AML-193 (cell line): ENCODE results near the gene ZNF205.
"Not testable (repeated sequence)": the region's sequence is repeated elsewhere in the genome, so short reads cannot be mapped to it uniquely, and the experiment has no call there.

Experiments used
- DNase-seq, 2 experiments: peaks; one replicate each; lab custom pipeline; 2025; lab: John Stamatoyannopoulos, UW

ZNF205 gene

DNA sequence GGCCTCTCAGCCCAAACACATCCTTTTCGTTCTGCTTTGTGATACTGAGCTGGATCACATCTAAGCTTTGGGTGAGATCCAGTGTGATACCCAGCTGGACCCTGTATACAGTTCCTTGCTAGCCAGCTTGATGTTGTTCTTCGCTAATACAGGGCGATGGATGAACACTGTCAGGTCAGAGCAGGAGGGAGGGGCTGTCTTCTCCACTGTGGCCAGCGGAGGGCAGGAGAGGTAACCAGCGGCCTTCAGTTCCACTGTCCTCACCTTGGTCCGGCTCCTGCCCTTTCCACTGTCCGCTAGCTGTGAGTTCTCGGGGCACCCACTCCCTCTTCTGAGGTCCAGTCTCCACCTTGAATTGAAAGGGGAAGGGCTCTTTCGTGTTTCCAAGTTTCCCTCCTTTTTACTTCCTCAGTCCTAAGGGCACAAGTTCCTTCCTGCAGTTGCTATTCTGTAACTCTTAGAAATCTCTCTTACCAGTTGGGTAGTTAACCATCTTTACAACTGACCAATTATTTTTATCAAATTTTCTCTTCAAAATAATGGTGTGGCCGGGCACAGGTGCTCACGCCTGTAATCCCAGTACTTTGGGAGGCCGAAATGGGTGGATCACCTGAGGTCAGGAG, 19.5 kb downstream of the ZNF205 start:
- DNase-seq, result peak; percentile 52 to 62

DNA sequence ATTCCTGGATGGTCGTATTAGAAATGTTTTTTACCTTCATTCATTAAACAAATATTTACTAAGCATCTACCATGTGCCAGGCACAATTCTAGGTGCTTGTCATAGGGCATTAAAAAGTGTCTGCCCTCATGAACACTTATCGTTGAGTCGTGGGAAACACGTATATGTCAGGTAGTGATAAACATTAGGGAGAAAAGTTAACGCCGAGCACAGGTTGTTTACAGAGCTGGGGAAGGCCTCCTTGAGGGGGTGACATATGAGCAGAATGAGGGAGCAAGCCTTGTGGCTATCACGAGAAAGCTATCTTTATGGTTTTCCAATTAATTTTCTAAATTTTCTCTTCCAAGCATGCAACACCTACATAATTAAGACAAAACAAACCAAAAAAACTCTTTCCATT, 21.5 kb downstream of the ZNF205 start:
- no peak for DNase-seq

DNA sequence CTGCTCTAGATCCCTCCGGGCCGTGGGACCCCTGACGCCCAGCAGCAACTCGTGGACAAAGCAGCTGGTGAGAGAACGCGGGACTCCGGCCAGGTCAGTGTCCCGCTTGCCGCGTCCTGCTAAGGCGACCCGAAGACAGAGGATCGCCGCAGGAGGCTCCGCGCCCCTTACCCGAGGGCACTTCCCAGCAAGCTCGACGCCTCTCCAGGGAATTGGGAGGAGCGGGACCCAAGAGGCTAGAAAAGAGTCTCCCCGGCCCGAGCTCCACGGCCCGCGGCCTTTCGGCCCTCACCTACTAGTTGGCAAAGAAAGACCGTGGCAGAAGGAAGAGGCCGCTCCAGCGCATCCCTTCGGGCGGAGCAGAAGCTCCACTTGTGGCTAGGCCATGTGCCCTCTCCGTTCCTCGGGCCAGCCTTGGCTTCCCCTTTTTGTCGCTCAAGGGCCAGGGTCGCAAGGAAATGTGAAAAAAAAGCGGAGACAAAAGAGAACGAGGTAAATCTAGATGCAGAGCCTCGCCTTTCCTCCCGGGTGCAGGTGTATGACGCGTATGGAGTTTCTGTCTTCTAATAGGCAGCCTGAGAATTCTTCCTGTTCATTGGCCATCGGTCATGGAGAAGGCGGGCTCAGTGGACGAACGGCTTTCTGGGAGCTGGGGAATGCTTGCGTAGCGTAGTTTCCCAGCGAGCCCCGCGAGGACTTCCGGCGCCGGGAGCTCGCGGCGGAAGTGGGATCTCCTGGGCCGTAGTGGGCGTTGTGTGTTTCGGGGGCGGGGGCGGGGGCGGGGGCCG, 22.1 kb downstream of the ZNF205 start, which contains the start of gene ZNF213:
TSS of gene ZNF213 (plus strand) at position 692 of the 788 bp plus-strand sequence. CDS start 2,252 bp downstream, outside the sequence.
- peak; percentile 97 to 98 for DNase-seq

DNA sequence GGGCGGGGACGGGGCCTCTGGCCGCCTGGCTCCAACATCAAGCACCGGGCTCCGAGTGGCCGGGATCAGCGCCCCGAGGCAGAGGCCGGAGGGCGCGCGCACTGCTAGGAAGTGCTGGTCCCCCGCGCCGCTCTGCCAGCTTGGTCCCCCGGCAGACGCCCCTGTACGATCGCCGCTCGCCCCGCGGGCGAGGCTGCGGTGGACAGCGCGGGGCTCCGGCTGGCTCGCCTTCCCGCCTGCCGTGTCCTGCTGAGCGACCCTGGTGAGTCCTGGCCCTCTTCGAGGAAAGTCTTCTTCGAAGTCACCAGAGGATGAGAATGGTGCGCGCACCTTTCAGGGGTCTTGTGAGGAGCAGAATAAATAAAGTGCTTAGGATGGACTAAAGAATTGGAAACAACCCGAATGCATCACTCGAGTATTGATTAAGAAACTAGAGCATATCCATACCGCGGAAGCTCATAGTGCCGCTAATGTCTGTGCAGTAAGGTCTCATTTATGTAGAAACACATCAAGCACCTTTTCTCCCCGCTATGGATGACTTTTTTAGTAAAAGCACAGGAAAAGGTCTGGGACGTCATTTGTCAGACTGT, 22.8 kb downstream of the ZNF205 start:
- DNase-seq, result no peak

DNA sequence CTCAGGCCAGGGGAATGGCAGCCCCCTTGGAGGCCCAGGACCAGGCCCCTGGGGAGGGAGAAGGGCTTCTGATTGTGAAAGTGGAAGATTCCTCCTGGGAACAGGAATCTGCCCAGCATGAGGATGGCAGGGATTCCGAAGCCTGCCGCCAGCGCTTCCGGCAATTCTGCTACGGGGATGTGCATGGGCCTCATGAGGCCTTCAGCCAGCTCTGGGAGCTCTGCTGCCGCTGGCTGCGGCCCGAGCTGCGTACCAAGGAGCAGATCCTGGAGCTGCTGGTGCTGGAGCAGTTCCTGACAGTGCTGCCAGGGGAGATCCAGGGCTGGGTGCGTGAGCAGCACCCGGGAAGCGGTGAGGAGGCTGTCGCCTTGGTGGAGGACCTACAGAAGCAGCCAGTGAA, 24.9 kb downstream of the ZNF205 start:
- DNase-seq, result no peak

DNA sequence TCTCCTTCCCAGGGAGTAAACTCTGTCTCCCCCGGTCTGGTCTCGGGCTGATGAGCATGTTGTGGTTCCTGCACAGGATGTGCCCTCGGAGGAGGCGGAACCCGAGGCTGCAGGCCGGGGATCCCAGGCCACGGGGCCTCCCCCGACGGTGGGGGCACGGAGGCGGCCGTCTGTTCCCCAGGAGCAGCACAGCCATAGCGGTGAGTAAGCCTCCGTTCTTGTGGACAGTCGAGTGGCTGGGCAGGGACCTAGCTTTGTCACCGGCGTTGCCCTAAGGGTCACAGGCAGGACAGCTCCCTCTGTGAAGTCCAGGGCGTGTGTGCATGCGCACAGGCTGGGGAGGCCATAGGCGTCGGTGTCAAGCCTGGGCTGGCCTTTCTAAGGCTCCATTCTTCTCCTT, 26.0 kb downstream of the ZNF205 start:
- no peak for DNase-seq

DNA sequence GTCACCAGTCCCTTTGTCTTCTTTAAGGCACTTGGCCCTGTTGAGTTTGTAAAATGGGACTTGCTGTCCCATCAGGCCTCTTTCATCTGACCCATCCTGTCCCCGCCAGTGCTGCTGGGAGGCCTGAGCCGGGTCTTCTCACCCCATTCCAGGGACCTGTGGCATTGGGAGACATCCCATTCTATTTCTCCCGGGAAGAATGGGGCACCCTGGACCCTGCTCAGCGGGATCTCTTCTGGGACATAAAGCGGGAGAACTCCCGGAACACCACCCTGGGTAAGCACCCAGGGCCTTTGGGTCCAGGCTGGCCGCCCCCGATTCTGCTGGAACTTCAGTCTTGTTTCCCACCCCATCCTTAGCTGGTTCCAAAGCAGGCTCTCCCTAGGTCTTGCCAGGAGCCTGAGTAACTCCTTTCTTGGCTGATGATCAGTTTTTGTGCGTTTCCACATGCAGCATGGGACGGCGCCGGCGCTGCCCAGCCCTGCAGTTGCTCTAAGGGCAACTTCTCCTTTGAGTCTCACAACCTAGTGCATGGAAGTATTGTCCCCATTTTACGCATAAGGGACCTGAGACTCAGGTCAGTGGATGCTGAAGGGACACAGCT, 26.5 kb downstream of the ZNF205 start:
- DNase-seq, result no peak

DNA sequence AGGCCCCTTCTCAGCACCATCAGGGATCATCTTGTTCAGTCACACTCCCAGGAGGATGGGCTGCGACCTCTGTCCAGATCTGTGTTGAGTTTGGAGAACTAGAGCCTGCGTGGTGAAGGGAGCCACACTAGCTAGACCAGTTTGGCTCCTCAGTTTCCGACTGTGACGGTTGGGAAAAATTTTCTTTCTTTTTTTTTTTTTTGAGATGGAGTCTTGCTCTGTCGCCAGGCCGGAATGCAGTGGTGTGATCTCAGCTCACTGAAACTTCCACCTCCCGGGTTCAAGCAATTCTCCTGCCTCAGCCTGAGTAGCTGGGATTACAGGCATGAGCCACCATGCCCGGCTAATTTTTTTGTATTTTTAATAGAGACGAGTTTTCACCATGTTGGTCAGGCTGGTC, 27.2 kb downstream of the ZNF205 start:
- DNase-seq, result not testable (repeated sequence)

DNA sequence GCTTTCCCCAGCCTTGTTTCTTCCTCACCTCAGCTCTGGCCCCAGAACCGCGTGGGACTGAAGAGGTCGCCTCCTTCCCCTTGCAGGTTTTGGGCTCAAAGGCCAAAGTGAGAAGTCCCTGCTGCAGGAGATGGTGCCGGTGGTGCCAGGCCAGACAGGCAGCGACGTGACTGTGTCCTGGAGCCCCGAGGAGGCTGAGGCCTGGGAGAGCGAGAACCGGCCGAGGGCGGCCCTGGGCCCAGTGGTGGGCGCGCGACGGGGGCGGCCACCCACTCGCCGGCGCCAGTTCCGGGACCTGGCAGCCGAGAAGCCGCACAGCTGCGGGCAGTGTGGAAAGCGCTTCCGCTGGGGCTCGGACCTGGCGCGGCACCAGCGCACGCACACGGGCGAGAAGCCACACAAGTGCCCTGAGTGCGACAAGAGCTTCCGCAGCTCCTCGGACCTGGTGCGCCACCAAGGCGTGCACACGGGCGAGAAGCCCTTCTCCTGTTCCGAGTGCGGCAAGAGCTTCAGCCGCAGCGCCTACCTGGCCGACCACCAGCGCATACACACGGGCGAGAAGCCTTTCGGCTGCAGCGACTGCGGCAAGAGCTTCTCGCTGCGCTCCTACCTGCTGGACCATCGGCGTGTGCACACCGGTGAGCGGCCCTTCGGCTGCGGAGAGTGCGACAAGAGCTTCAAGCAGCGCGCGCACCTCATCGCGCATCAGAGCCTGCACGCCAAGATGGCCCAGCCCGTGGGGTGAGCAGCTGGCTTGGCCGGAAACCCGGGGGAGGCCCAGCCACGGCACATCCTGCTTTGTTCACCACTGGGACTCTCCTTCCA, 28.4 kb downstream of the ZNF205 start:
- DNase-seq, result no peak

DNA sequence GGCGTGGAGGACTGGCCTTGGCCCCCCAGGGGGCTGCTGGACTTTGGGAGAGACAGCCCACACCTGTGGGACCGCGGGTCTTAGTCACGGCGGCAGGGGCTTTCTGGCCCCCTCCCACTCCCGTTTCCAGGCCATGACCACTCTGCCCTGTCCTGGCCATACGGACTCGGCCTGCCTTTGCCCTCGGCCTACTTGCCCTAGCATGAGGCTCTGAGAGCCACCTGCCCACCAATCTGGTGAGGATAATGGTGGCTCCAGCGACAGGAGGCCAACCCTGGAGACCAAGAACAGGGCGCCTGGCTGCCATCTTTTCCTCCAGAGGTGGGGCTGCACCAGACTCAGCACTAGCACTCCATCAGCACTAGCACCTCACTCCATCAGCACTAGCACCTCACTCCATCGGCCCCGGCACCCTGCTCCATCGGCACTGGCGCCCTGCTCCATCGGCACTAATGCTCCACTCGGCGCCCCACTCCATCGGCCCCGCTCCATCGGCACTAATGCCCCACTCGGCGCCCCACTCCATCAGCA, 29.5 kb downstream of the ZNF205 start:
- no peak for DNase-seq

DNA sequence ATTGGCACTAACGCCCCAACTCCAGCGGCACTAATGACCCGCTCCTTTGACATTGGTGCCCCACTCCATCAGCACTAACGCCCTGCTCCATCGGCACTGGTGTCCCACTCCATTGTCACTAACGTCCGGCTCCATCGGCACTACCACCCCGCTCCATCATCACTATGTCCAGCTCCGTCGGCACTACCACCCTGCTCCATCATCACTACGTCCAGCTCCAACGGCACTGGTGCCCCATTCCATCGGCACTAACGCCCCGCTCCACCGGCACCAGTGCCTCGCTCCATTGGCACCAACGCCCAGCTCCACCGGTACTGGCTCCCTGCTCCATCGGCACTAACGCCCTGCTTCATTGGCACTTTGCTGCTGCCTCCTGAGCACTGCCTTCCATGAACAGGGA, 29.9 kb downstream of the ZNF205 start:
- no peak for DNase-seq

DNA sequence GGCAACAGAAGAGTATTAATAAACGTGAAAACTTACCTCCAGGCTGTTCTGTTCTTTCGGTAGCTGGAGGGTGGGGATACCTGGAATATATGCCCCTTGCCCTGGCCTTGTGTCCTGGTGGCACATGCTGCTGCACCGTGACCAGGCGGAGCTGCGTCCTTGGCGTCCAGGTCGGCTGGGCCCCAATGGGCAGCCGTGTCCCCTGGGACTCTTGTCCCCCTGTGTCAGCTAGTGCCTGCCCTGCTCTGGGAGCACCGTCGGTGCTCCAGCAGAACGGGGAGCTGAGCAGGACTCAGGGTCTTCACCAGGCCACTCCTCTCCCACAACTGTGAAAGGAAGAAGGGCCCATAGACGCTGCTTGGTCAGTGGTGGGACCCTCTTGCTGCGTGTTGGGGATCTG, 30.4 kb downstream of the ZNF205 start:
- DNase-seq, result no peak

DNA sequence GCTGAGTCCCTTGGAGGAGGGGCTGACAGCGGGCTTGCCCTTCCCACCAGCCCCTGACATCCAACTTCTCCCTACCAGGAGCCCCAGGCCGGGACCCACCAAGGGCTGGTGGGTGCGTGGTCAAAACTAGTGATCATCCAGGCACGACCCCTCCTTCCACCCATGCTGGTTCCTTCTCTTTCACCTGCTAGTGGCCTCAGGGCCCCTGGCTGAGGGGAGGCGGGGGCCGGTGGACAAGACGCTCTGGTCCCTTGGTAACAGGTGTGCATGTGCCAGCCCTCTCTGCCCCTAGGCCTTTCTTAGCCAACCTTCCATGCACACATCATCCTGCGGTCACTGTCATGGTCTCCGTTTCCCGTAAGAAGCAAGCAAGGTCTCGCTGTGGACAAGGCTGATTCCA, 30.8 kb downstream of the ZNF205 start:
- no peak for DNase-seq

DNA sequence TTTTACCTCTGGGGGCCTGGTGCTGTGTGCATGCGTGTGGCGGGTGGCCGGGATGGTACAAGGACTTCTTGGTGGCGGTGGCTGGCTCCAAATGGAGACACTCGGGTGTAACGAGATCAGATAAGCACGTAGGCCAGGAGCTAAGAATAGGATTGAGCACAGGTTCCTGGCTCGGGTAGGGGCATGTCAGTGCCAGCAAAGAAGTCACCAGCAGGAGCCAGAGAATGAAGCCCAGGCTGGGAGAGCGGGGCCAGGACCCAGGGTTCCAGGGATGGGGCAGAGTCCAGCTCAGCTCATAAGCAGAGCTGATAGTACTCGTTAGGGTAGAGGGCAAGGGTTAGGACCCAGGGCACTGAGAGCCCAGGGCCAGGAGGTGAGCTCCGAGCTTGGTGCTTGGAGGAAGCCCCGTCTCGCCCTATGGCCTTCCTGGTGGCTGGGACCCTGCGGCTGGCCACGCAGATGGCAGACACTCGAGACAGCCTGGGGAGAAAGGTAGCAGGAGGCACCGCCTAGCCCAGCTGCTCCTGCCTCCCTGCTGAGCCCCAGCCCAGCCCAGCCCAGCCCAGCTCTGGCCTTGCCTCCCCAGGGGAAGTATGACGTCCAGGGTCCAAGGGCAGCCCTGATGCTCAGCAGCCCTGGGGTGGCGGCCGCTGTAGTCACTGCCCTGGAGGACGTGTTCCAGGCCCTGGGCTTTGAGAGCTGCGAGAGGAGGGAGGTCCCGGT, 31.4 kb downstream of the ZNF205 start:
- no peak for DNase-seq

DNA sequence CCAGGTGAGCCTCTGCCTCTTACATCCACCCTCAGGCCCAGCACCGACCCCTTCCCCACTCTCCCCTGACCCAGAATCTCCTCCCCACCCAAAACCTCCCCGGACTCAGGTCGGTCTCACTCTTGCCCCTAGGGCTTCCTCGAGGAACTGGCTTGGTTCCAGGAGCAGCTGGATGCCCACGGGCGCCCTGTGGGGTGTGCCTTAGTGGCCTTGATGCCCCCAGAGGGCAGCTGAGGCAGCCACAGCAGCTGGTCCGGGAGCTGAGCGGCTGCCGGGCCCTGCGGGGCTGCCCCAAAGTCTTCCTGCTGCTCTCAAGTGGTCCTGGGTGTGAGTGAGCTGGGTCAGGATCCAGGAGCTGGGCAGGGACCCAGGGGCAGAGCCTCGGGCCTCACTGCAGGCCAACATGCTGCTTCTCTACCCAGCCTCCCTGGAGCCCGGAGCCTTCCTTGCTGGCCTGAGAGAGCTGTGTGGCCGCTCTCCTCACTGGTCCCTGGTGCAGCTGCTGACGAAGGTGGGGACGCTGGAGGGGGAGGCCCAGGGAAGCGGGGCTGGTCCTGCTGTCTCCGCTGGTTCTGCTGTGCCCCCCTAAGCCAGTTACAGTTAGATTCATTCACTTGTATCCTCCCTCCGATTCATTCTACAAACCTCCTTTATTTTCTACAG, 32.1 kb downstream of the ZNF205 start:
- no peak for DNase-seq

DNA sequence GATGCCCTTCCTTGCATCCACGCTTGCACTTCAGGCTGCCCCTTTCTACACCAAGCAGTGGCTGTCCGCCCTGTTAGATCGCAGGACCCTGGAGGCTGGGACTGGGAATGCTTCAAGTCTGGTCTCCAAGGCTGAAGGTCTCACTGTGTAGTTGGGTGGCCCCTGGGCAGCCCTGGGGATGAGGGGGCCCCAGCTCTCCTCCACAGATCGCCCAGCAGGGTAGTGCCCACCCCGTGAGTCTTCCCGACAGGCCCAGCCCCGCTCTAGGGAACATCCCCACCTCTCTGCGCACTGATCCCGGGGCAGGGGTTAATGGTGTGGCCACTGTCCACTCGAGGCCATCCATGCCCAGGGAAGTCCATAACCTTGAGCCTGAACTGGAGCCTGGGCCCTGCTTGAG, 32.8 kb downstream of the ZNF205 start:
- no peak for DNase-seq

DNA sequence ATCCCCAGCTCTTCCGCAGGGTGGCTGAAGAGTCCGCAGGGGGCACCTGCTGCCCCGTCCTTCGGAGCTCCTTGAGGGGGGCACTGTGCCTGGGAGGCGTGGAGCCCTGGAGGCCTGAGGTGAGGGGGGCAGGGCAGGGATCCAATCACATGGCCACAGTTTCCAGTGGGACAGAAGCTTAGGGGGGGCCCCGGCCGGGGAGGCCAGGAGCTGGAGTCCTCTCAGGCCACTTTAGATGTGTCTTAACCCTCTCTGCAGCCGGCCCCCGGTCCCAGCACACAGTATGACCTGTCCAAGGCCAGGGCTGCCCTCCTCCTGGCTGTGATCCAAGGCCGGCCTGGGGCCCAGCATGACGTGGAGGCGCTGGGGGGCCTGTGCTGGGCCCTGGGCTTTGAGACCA, 33.3 kb downstream of the ZNF205 start:
- no peak for DNase-seq

DNA sequence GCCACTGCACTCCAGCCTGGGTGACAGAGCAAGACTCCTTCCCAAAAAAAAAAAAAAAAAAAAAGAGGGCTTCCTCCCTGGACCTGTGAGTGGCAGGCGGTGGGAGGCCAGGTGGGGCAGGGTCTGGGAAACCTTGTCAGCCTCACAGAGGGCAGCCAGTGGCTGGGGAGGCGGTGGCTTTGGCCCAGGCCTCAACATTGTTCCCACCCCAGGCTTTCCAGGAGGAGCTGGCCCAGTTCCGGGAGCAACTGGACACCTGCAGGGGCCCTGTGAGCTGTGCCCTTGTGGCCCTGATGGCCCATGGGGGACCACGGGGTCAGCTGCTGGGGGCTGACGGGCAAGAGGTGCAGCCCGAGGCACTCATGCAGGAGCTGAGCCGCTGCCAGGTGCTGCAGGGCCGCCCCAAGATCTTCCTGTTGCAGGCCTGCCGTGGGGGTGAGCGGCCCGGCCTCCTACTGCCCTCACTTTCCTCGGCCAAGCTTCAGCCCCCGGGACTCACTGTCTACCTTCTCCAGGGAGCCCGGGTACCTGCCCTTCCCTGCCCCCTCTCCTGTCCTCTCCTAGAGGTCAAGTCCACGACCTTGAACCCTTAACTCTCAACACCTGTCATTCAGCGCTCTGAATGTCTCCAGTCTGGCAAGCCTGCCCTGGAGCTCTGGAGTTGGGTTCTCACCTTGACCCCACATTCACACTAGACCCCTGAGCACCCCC, 34.8 kb downstream of the ZNF205 start:
- no peak for DNase-seq

DNA sequence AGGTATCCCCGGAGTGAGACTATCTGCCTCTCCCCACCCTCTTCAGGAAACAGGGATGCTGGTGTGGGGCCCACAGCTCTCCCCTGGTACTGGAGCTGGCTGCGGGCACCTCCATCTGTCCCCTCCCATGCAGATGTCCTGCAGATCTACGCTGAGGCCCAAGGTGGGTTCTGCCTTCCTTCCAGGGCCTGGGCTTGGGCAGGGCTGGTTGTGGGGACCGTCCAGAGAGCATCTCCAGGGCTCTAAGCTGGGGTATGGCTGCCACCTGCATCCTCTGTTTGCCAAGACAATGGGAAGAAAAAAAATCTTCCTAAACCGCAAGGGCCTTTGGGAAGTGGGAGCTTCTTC, 35.3 kb downstream of the ZNF205 start:
- no peak for DNase-seq
